Measurements from ENCODE around the gene CFAP251. TPM values are rescaled to one million over a fixed set of nuclear protein-coding genes. Genes with fewer than 3 reads are reported as not detected.
A peak's percentile ranks its signal among the peaks of the same experiment; 100 is the strongest.

Gene CFAP251
- total RNA-seq, 2 experiments from 2014 or later = 4.1 to 4.7 TPM

GRCh38 chr12:121989276-121990113 is 71.1 kb downstream of the CFAP251 start:
- Histone ChIP-seq H3K4me1 (ENCODE audit: insufficient read depth, low read length, poor library complexity, severe bottlenecking) (peaks cover 63% of the 10 kb centered on the region), H3K4me3 (ENCODE audit: low read depth, low read length, poor library complexity, severe bottlenecking) (no peak overlapping the region), H3K9me3 (ENCODE audit: low read length) (no peaks in the 10 kb centered on the region), H3K79me2 (ENCODE audit: insufficient read depth, low read depth, low read length) (peaks cover 11% of the 10 kb centered on the region; the same call in 1 of the 2 replicates), H3K36me3 (ENCODE audit: insufficient read depth, low read length) (peaks cover 34% of the 10 kb centered on the region), H2AFZ (ENCODE audit: low read length) (no peak overlapping the region), H3K27ac (ENCODE audit: low read depth, low read length, poor library complexity, severe bottlenecking) (peak overlapping the region; percentile 56), H4K20me1 (ENCODE audit: insufficient read depth, low read length) (no peaks in the 10 kb centered on the region), H3K9me2 (ENCODE audit: insufficient read depth, low read length) (no peaks in the 10 kb centered on the region), H3K4me2 (ENCODE audit: low read length) (no peak overlapping the region)
- intact Hi-C loops (cut with micrococcal nuclease; ENCODE audit: unreplicated experiment) = no loop called here
- DNase-seq (ENCODE audit: low spot score) = no peak
- ChIA-PET CTCF (ENCODE audit: unreplicated experiment) (interaction anchor here (1.1 kb wide), 1 partner anchor 73 kb away, joined by 3 read pairs; no protein-coding TSS in a partner anchor), POLR2A (interaction anchor here (1.8 to 3.8 kb wide), 3 partner anchors 8 to 16 kb away, joined by 9 to 34 read pairs (median 18); no protein-coding TSS in a partner anchor)
- TF ChIP-seq EZH2phosphoT487 (IDR thresholded peaks at IDR 0.05; ENCODE audit: borderline replicate concordance, low read depth, low read length) (no peak), CTCF (conservative IDR thresholded peaks at IDR 0.05; ENCODE audit: low read length) (no peak)
- BruUV-seq (replicated peaks) = no TSS peak

DNA sequence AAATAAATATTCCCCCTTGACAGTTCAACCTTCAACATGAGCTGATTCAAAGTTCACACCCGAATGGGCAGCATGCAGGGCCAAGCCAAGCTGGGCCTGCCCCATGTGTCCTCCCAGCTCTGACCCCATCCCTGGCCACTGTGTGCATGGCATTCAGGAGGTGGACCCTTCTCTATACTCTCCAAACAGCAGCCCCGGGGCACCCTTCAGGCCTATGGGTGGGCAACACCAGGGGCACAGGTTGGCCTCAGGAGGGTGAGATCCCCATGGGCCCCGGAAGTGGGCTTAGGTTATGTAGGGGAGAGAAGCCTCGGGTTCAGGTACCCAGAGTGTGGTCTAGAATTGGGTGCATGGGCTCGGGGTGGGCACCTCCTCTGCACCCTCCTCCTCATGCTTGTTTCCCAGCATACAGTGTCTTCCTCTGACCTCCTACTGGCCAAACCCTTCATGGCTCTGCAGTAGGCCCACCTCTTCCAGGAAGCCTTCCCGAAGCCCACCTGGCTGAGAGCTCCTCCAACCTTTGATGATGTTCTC is 71.8 kb downstream of the CFAP251 start:
- Histone ChIP-seq H3K4me1 (ENCODE audit: insufficient read depth, low read length, poor library complexity, severe bottlenecking) (peaks cover 60% of the 10 kb centered on the region), H3K4me2 (ENCODE audit: low read length) (peak overlapping the region; percentile 30), H2AFZ (ENCODE audit: low read length) (no peak overlapping the region), H4K20me1 (ENCODE audit: insufficient read depth, low read length) (no peaks in the 10 kb centered on the region), H3K9me3 (ENCODE audit: low read length) (no peaks in the 10 kb centered on the region), H3K9me2 (ENCODE audit: insufficient read depth, low read length) (no peaks in the 10 kb centered on the region), H3K4me3 (ENCODE audit: low read depth, low read length, poor library complexity, severe bottlenecking) (no peak overlapping the region), H3K27ac (ENCODE audit: low read depth, low read length, poor library complexity, severe bottlenecking) (peak overlapping the region; percentile 56), H3K36me3 (ENCODE audit: insufficient read depth, low read length) (peaks cover 37% of the 10 kb centered on the region), H3K79me2 (ENCODE audit: insufficient read depth, low read depth, low read length) (peaks cover 11% of the 10 kb centered on the region; the same call in 1 of the 2 replicates)
- ChIA-PET POLR2A (interaction anchor here (0.6 to 3.8 kb wide), 4 partner anchors 9 to 16 kb away, joined by 6 to 34 read pairs (median 14); no protein-coding TSS in a partner anchor), CTCF (ENCODE audit: unreplicated experiment) (no interaction called here)
- intact Hi-C loops (cut with micrococcal nuclease; ENCODE audit: unreplicated experiment) = no loop called here
- DNase-seq (ENCODE audit: low spot score) = no peak
- TF ChIP-seq CTCF (conservative IDR thresholded peaks at IDR 0.05; ENCODE audit: low read length) (no peak), EZH2phosphoT487 (IDR thresholded peaks at IDR 0.05; ENCODE audit: borderline replicate concordance, low read depth, low read length) (no peak)
- BruUV-seq (replicated peaks) = no TSS peak
